ENCODE results near the gene ABHD12. TPM values are rescaled to one million over a fixed set of nuclear protein-coding genes. Genes with fewer than 3 reads are reported as not detected.

Gene ABHD12
- total and polyA plus RNA-seq, 10 of the 15 experiments (the other 5 are each of a cell fraction or from before 2014, with no cell fraction given) = 1.5 to 61.8 (median 26.7) TPM

DNA sequence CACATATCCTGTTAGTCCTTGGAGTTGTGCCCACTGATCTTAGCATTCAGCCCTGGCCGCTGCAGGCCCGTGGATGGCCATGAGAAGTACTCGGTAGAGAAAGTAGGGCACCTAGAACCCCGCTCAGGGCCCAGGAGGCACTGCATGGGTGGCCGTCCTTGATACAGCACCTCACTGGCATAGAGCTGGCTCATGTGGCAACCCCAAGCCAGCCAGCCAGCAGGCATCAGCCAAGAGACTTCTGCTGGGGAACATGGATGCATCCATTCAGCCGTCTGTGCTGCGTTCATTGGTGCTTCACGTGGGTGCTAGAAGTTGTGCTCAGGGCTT is 132.2 kb downstream of the ABHD12 start:
- DNase-seq (ENCODE audit: low read depth, low spot score) = no peak
- TF ChIP-seq GATAD2B (conservative IDR thresholded peaks at IDR 0.05; ENCODE audit: low read depth) (no peak), NFYA (IDR thresholded peaks at IDR 0.05; ENCODE audit: borderline replicate concordance, low read depth, low read length) (no peak), YBX1 (IDR thresholded peaks at IDR 0.05) (no peak), NFXL1 (IDR thresholded peaks at IDR 0.05; ENCODE audit: borderline replicate concordance) (no peak), STAT1 (conservative IDR thresholded peaks at IDR 0.05) (no peak), ZNF274 (IDR thresholded peaks at IDR 0.05; ENCODE audit: insufficient read depth, insufficient read length) (no peak), SMAD1 (IDR thresholded peaks at IDR 0.05; ENCODE audit: low read depth, partially characterized antibody) (no peak), MYC (IDR thresholded peaks at IDR 0.05; ENCODE audit: insufficient read depth, insufficient read length, insufficient replicate concordance, low read length, severe bottlenecking) (no peak), ZNF217 (IDR thresholded peaks at IDR 0.05) (no peak), EP300 (IDR thresholded peaks at IDR 0.05; ENCODE audit: borderline replicate concordance in 1 of 2, control insufficient read depth in 1 of 2, low read depth in 2 of 2, low read length in 2 of 2) (no peak), SMC3 (IDR thresholded peaks at IDR 0.05; ENCODE audit: borderline replicate concordance, low read length) (no peak), ZSCAN29 (IDR thresholded peaks at IDR 0.05) (no peak)
- TF ChIP-seq, protein P1, sequence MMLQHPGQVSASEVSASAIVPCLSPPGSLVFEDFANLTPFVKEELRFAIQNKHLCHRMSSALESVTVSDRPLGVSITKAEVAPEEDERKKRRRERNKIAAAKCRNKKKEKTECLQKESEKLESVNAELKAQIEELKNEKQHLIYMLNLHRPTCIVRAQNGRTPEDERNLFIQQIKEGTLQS (IDR thresholded peaks at IDR 0.05; ENCODE audit: borderline replicate concordance, extremely low read depth, low read depth, low read length) = no peak
- in situ Hi-C loops (cut with MboI) = loop anchor here (25.0 kb wide), 1 partner anchor 1896 kb away; the partner anchor contains the start of genes GZF1 and NXT1
- Histone ChIP-seq H4K20me1 (ENCODE audit: control insufficient read depth, insufficient read depth) (no peaks in the 10 kb centered on the region), H3K4me3 (no peak overlapping the region), H3K4me1 (ENCODE audit: control insufficient read depth, insufficient read depth, low read length) (peaks cover 4% of the 10 kb centered on the region; the same call in 1 of the 2 replicates), H3K27ac (ENCODE audit: control insufficient read depth, insufficient read depth) (no peak overlapping the region), H3K79me2 (ENCODE audit: control insufficient read depth, insufficient read depth, low read length) (no peaks in the 10 kb centered on the region), H3K9me3 (replicated peaks; ENCODE audit: control insufficient read depth, insufficient read depth, low read length) (no peaks in the 10 kb centered on the region), H3K36me3 (ENCODE audit: control insufficient read depth in 2 of 2, insufficient read depth in 2 of 2, low read length in 1 of 2) (peaks cover 2 to 5% of the 10 kb centered on the region in 2 experiments; a peak in 3 of 4 replicates), H2AFZ (ENCODE audit: control insufficient read depth, low read depth, low read length) (no peak overlapping the region), H3K9ac (ENCODE audit: control insufficient read depth, insufficient read depth, low read length) (no peak overlapping the region), H3K4me2 (ENCODE audit: control insufficient read depth, insufficient read depth) (no peak overlapping the region), H3K27me3 (replicated peaks in 1 of 2; ENCODE audit: control insufficient read depth in 2 of 2, insufficient read depth in 2 of 2, low read length in 1 of 2) (no peaks in the 10 kb centered on the region)
- no peak for FAIRE-seq
- no TSS peak for BruUV-seq (replicated peaks)
- 86% methylated on average over 8 of the region's 8 CpGs for WGBS (ENCODE audit: insufficient coverage, insufficient replicate concordance, low lambda C conversion rate, missing lambda C conversion rate)
- no peak for ATAC-seq
- ChIA-PET CTCF (interaction anchor here (0.6 kb wide), 1 partner anchor 15 kb away, joined by 3 read pairs; no protein-coding TSS in a partner anchor), SMC1A (ENCODE audit: uncharacterized antibody, unreplicated experiment) (no interaction called here), POLR2A (no interaction called here), RAD21 (ENCODE audit: unreplicated experiment) (no interaction called here)
- intact Hi-C loops (cut with micrococcal nuclease; ENCODE audit: unreplicated experiment) = no loop called here
